Kidney (tissue), 14 donors: ENCODE data around the gene C22orf31. TPM values are rescaled to one million over a fixed set of nuclear protein-coding genes. Genes with fewer than 3 reads are reported as not detected.

Experiments
- DNase-seq, 5 donors: peaks; one replicate each; pipeline ENCODE4 v3.0.0-alpha.2; 2013 to 2020
- FAIRE-seq: peaks from 2 replicates; lab custom pipeline; 2012; peaks lifted over from hg19 to GRCh38; lab: Jason Lieb, UNC
- H3K27ac ChIP-seq, 2 donors: one replicate each; pipeline ENCODE4 v1.7.0; 2013; ENCODE audit warnings: low read depth in 2 of 2, low read length in 2 of 2, inconsistent platforms in 1 of 2
- H3K27me3 ChIP-seq: one replicate; pipeline ENCODE4 v1.7.1; 2013; ENCODE audit warnings: low read length, inconsistent platforms; ENCODE audit not compliant: control insufficient read depth, insufficient read depth
- H3K36me3 ChIP-seq, 3 donors: one replicate each; pipeline versions ENCODE4 v1.7.0 to v1.7.1; 2013; ENCODE audit warnings: low read length in 3 of 3, control low read depth in 1 of 3, inconsistent platforms in 1 of 3; ENCODE audit not compliant: insufficient read depth in 3 of 3, control insufficient read depth in 2 of 3
- H3K4me1 ChIP-seq, 3 donors: one replicate each; pipeline versions ENCODE4 v1.7.0 to v1.7.1; 2013; ENCODE audit warnings: low read length in 3 of 3, inconsistent platforms in 1 of 3, low read depth in 1 of 3; ENCODE audit not compliant: control insufficient read depth in 2 of 3, insufficient read depth in 2 of 3
- H3K4me3 ChIP-seq, 3 donors: one replicate each; pipeline versions ENCODE4 v1.7.0 to v1.8.1; 2013; ENCODE audit warnings: low read length in 3 of 3, control low read depth in 1 of 3, inconsistent platforms in 1 of 3
- H3K9ac ChIP-seq, 3 donors: one replicate each; pipeline versions ENCODE4 v1.7.0 to v1.7.1; 2013; ENCODE audit warnings: low read length in 3 of 3, control low read depth in 1 of 3, inconsistent platforms in 1 of 3
- H3K9me3 ChIP-seq, 3 donors: one replicate each; pipeline versions ENCODE4 v1.7.0 to v1.7.1; 2013; ENCODE audit warnings: low read length in 3 of 3, control low read depth in 1 of 3, inconsistent platforms in 1 of 3; ENCODE audit not compliant: control insufficient read depth in 2 of 3, insufficient read depth in 1 of 3
- CTCF ChIP-seq: IDR thresholded peaks from 3 replicates; pipeline ENCODE4 v1.5.1; 2012; ENCODE audit warnings: mild to moderate bottlenecking, moderate library complexity, borderline replicate concordance; ENCODE audit not compliant: insufficient read depth; ENCODE audit errors: extremely low read depth
- intact Hi-C: fragments of 100-400 bp; cut with DNase I; formaldehyde crosslinking; loops from one replicate; pipeline ENCODE4 v1.11.1; 2022
- polyA plus RNA-seq: library from polyadenylated mRNA; stranded (reverse); fragments of 350-450 nt; fragmentation: Illumina TruSeq; extraction: RNeasy Lipid Tissue Mini Kit (QIAGEN cat#74804); gene quantifications from one replicate; pipeline ENCODE4 v1.2.3, GENCODE V29; 2014; ENCODE audit warnings: low read depth, low replicate concordance; ENCODE audit not compliant: insufficient read depth
- total RNA-seq: library from RNA; stranded (reverse); fragmentation: NEBNext Ultra II Directional; extraction: Animal tissue kit (Norgen Biotek cat#: 25700); gene quantifications from one replicate; pipeline ENCODE4 v1.2.1, GENCODE V29; 2021
- donor health status: control.
- donor health status: control.
- donor health status: control.
- donor health status: control.
- donor health status: control.
- donor health status: DM: yes; HTN: yes; CAD: no.
- donor health status: Normal renal cell carcinoma (clear cell type).

C22orf31 gene
- total and polyA plus RNA-seq, 2 donors from 2014 or later, result not detected

- Histone ChIP-seq H3K4me3 (no peak overlapping the region), H3K27me3 (no peaks in the 10 kb centered on the region), H3K9me3 (no peaks in the 10 kb centered on the region), H3K36me3 (peaks cover 0 to 3% (median 2%) of the 10 kb centered on the region in 3 donors), H3K27ac (no peak overlapping the region), H3K4me1 (peaks cover 8 to 57% (median 30%) of the 10 kb centered on the region in 3 donors), H3K9ac (no peak overlapping the region)
- intact Hi-C loops, result no loop called here
- no peak for TF ChIP-seq CTCF
- DNase-seq (no peak), FAIRE-seq (no peak)
Measured at GRCh38 chr22:29026579-29026978, 35.1 kb downstream of the C22orf31 start.

- FAIRE-seq (no peak), DNase-seq (no peak)
- H3K4me1 ChIP-seq, result peaks cover 8 to 29% (median 24%) of the 10 kb centered on the region in 3 donors
- peak overlapping the region; percentile 88 to 89 for H3K27ac ChIP-seq
- peaks cover 0 to 3% (median 2%) of the 10 kb centered on the region in 3 donors for H3K36me3 ChIP-seq
- H3K4me3 ChIP-seq, result no peak overlapping the region
- no peaks in the 10 kb centered on the region for H3K27me3 ChIP-seq
- H3K9ac ChIP-seq, result peak overlapping the region in 1 of 3 donors; percentile 28
- intact Hi-C loops, result no loop called here
- H3K9me3 ChIP-seq, result no peaks in the 10 kb centered on the region
- TF ChIP-seq CTCF, result no peak
Measured at GRCh38 chr22:29023172-29023796, 38.3 kb downstream of the C22orf31 start.

- peaks cover 0 to 3% (median 2%) of the 10 kb centered on the region in 3 donors for H3K36me3 ChIP-seq
- no peaks in the 10 kb centered on the region for H3K27me3 ChIP-seq
- peak overlapping the region; percentile 88 to 89 for H3K27ac ChIP-seq
- peaks cover 8 to 36% (median 33%) of the 10 kb centered on the region in 3 donors for H3K4me1 ChIP-seq
- intact Hi-C loops, result no loop called here
- H3K9ac ChIP-seq, result peak overlapping the region in 1 of 3 donors; percentile 2
- H3K9me3 ChIP-seq, result no peaks in the 10 kb centered on the region
- H3K4me3 ChIP-seq, result peak overlapping the region in 1 of 3 donors; percentile 5
- DNase-seq, result peak in 2 of 5 donors; percentile 84 to 87
- FAIRE-seq, result peak; percentile 82
- TF ChIP-seq CTCF, result no peak
Measured at GRCh38 chr22:29022101-29022817, 39.4 kb downstream of the C22orf31 start.
